HepG2 (cell line): ENCODE measurements around the gene NTSR2. TPM values are rescaled to one million over a fixed set of nuclear protein-coding genes. Genes with fewer than 3 reads are reported as not detected.

Source experiments
- polyA plus RNA-seq, 8 experiments: library from polyadenylated mRNA; depleted of rRNA in 3 of 8; stranded (reverse) in 7 of 8; unstranded in 1 of 8; fragments of >200 nt; fragmentation: Illumina TruSeq in 4 of 8; extraction: Trizol in 4 of 8; gene quantifications; 2 replicates each; pipeline versions ENCODE4 v1.2.1 to v1.2.3, GENCODE V29; 2011 to 2016; ENCODE audit warnings: low read depth in 4 of 8, missing spikeins in 1 of 8, mixed read lengths in 1 of 8; ENCODE audit not compliant: insufficient read depth in 1 of 8
- total RNA-seq, 5 experiments: library from RNA; depleted of rRNA; stranded (reverse); fragments of >200 nt; fragmentation: Illumina TruSeq; extraction: Trizol; gene quantifications; 2 replicates each; pipeline ENCODE4 v1.2.3, GENCODE V29; 2016; ENCODE audit warnings: low read depth in 1 of 5

The NTSR2 gene
- total and polyA plus RNA-seq, 2 of the 13 experiments (the other 11 are each of a cell fraction or from before 2014, with no cell fraction given): not detected

Other genes with a start within 250 kb of the NTSR2 start
- gene E2F6, start 204.0 kb downstream of the NTSR2 start, total RNA-seq (2016; rRNA removed; fragmentation: Illumina TruSeq; extraction: Trizol): 36.0 and 40.1 TPM in 2 replicates
- 22.6 and 27.3 TPM in 2 replicates for gene E2F6, start 204.0 kb downstream of the NTSR2 start, polyA plus RNA-seq (2011; rRNA removed)
- gene GREB1, start 136.2 kb downstream of the NTSR2 start, total RNA-seq (2016; rRNA removed; fragmentation: Illumina TruSeq; extraction: Trizol): 61.2 and 64.2 TPM in 2 replicates
- 26.8 and 31.3 TPM in 2 replicates for gene GREB1, start 136.2 kb downstream of the NTSR2 start, polyA plus RNA-seq (2011; rRNA removed)
- 6.6 and 9.7 TPM in 2 replicates for gene LPIN1, start 76.4 kb upstream of the NTSR2 start, total RNA-seq (2016; rRNA removed; fragmentation: Illumina TruSeq; extraction: Trizol)
- 19.4 and 23.4 TPM in 2 replicates for gene LPIN1, start 76.4 kb upstream of the NTSR2 start, polyA plus RNA-seq (2011; rRNA removed)